Mucosa of descending colon (tissue), 3 donors: ENCODE results near the gene CCDC154. TPM values are rescaled to one million over a fixed set of nuclear protein-coding genes. Genes with fewer than 3 reads are reported as not detected.

Experiments used
- ATAC-seq: fragments of 200-7000 bp; cut with Tn5 transposase; one replicate; pipeline ENCODE4 v1.9.1; 2020; ENCODE audit warnings: mild to moderate bottlenecking, moderate library complexity
- DNase-seq, 3 donors: peaks; one replicate each; pipeline ENCODE4 v3.0.0-alpha.2; 2020
- H3K36me3 ChIP-seq: fragments of 200-600 bp; one replicate; pipeline ENCODE4 v1.8.0; 2021; ENCODE audit warnings: low read depth, mild to moderate bottlenecking
- H3K4me1 ChIP-seq: fragments of 200-600 bp; one replicate; pipeline ENCODE4 v1.8.0; 2021; ENCODE audit warnings: low read depth, mild to moderate bottlenecking
- H3K4me3 ChIP-seq: fragments of 200-600 bp; one replicate; pipeline ENCODE4 v1.8.0; 2021; ENCODE audit warnings: mild to moderate bottlenecking
- H3K9me3 ChIP-seq: fragments of 200-600 bp; one replicate; pipeline ENCODE4 v1.8.0; 2021; ENCODE audit warnings: mild to moderate bottlenecking
- CTCF ChIP-seq: fragments of 200-600 bp; IDR thresholded peaks from one replicate; pipeline ENCODE4 v1.8.0; 2022; ENCODE audit warnings: antibody characterized with exemption, mild to moderate bottlenecking
- intact Hi-C, 2 donors: fragments of 100-400 bp; cut with DNase I in 1 of 2; cut with micrococcal nuclease in 1 of 2; formaldehyde crosslinking; loops; one replicate each; pipeline versions ENCODE4 v1.11.0 to v1.11.1; 2022; cut with DNase I, micrococcal nuclease
- total RNA-seq, 3 donors: library from RNA; stranded (reverse); fragmentation: NEBNext Ultra II Directional in 2 of 3; extraction: Animal tissue kit (Norgen Biotek cat#: 25700) in 2 of 3; gene quantifications; one replicate each; pipeline versions ENCODE4 v1.2.1 to v1.2.4, GENCODE V29; 2021 to 2023
- donor health status: DM: no; HTN: no; CAD: no; lungs with moderate emphysema.
- donor health status: DM: no; HTN: no; CAD: no.
- donor health status: DM: no; HTN: yes; CAD: no.

CCDC154 gene
- total RNA-seq, 3 donors from 2014 or later = 0.43 to 2.4 (median 1.1) TPM

- Histone ChIP-seq H3K4me1 (peaks cover 5% of the 10 kb centered on the region), H3K36me3 (no peaks in the 10 kb centered on the region), H3K4me3 (no peak overlapping the region), H3K9me3 (no peaks in the 10 kb centered on the region)
- intact Hi-C loops = no loop called here
- no peak for TF ChIP-seq CTCF
- no peak for ATAC-seq
- no peak for DNase-seq
Measured at GRCh38 chr16:1412847-1413246, 31.5 kb downstream of the CCDC154 start.

- TF ChIP-seq CTCF = no peak
- H3K36me3 ChIP-seq = no peaks in the 10 kb centered on the region
- intact Hi-C loops = no loop called here
Measured at GRCh38 chr16:1408171-1408837, 36.1 kb downstream of the CCDC154 start.

GRCh38 chr16:1407753-1408152, 36.6 kb downstream of the CCDC154 start:
- Histone ChIP-seq H3K4me3 (no peak overlapping the region), H3K4me1 (peaks cover 5% of the 10 kb centered on the region), H3K9me3 (no peaks in the 10 kb centered on the region), H3K36me3 (no peaks in the 10 kb centered on the region)
- intact Hi-C loops = no loop called here
- ATAC-seq (peak; percentile 16), DNase-seq (no peak)
- TF ChIP-seq CTCF = no peak

More at GRCh38 chr16:1408171-1408837, 36.1 kb downstream of the CCDC154 start:
- peaks cover 5% of the 10 kb centered on the region for H3K4me1 ChIP-seq
- peak; percentile 99 for ATAC-seq
- H3K9me3 ChIP-seq = no peaks in the 10 kb centered on the region
- DNase-seq = peak; percentile 95 to 98 (median 97)
- no peak overlapping the region for H3K4me3 ChIP-seq

- H3K36me3 ChIP-seq = peaks cover 4% of the 10 kb centered on the region
- TF ChIP-seq CTCF = no peak
- DNase-seq (no peak), ATAC-seq (no peak)
- intact Hi-C loops = no loop called here
- no peaks in the 10 kb centered on the region for H3K9me3 ChIP-seq
- H3K4me3 ChIP-seq = no peak overlapping the region
- peaks cover 5% of the 10 kb centered on the region for H3K4me1 ChIP-seq
Measured at GRCh38 chr16:1403733-1404132, 40.6 kb downstream of the CCDC154 start.

GRCh38 chr16:1403036-1403435, 41.3 kb downstream of the CCDC154 start:
- H3K36me3 ChIP-seq = peaks cover 4% of the 10 kb centered on the region

More at GRCh38 chr16:1403036-1403435, 41.3 kb downstream of the CCDC154 start:
- intact Hi-C loops = no loop called here
- no peak for TF ChIP-seq CTCF
- Histone ChIP-seq H3K4me3 (no peak overlapping the region), H3K4me1 (no peaks in the 10 kb centered on the region), H3K9me3 (no peaks in the 10 kb centered on the region)
- no peak for ATAC-seq
- no peak for DNase-seq
